GM18868 (cell line): ENCODE results near the gene CES2.

ENCODE experiments used
- ATAC-seq: cut with Tn5 transposase; IDR thresholded peaks from one replicate; pipeline ENCODE4 v1.9.1; 2021; ENCODE audit warnings: mild to moderate bottlenecking, moderate library complexity; ENCODE audit not compliant: unreplicated experiment

CES2 gene

GRCh38 chr16:66902648-66903543 lies 32.4 kb upstream of the CES2 start:
- ATAC-seq, result no peak

GRCh38 chr16:66903544-66904427 lies 31.5 kb upstream of the CES2 start:
- ATAC-seq, result no peak

- no peak for ATAC-seq
Measured at GRCh38 chr16:66904428-66904845, 30.9 kb upstream of the CES2 start.

GRCh38 chr16:66904846-66905632 lies 30.3 kb upstream of the CES2 start:
- no peak for ATAC-seq

GRCh38 chr16:66905633-66906539 lies 29.4 kb upstream of the CES2 start:
- ATAC-seq, result no peak

- no peak for ATAC-seq
Measured at GRCh38 chr16:66906916-66907836, 28.1 kb upstream of the CES2 start.

- ATAC-seq, result no peak
Measured at GRCh38 chr16:66908116-66908515, 27.2 kb upstream of the CES2 start.

GRCh38 chr16:66908762-66909559 lies 26.4 kb upstream of the CES2 start:
- ATAC-seq, result no peak

GRCh38 chr16:66910175-66910940 lies 25.0 kb upstream of the CES2 start:
- ATAC-seq, result no peak

GRCh38 chr16:66911112-66911511 lies 24.2 kb upstream of the CES2 start:
- no peak for ATAC-seq

GRCh38 chr16:66911801-66912200 lies 23.5 kb upstream of the CES2 start:
- ATAC-seq, result no peak

GRCh38 chr16:66913081-66913480 lies 22.2 kb upstream of the CES2 start:
- no peak for ATAC-seq

GRCh38 chr16:66913711-66914110 lies 21.6 kb upstream of the CES2 start:
- ATAC-seq, result no peak

- no peak for ATAC-seq
Measured at GRCh38 chr16:66914541-66914940, 20.8 kb upstream of the CES2 start.

GRCh38 chr16:66915041-66915440 lies 20.3 kb upstream of the CES2 start:
- no peak for ATAC-seq

GRCh38 chr16:66916518-66916917 lies 18.8 kb upstream of the CES2 start:
- no peak for ATAC-seq

- ATAC-seq, result no peak
Measured at GRCh38 chr16:66917741-66918140, 17.6 kb upstream of the CES2 start.
